Mucosa of descending colon (tissue), 3 donors: ENCODE results near the gene CDKN3. TPM values are rescaled to one million over a fixed set of nuclear protein-coding genes. Genes with fewer than 3 reads are reported as not detected.
"Not testable (repeated sequence)": the region's sequence is repeated elsewhere in the genome, so short reads cannot be mapped to it uniquely, and the experiment has no call there.

Experiments used
- ATAC-seq: fragments of 200-7000 bp; cut with Tn5 transposase; one replicate; pipeline ENCODE4 v1.9.1; 2020; ENCODE audit warnings: mild to moderate bottlenecking, moderate library complexity
- DNase-seq, 3 donors: peaks; one replicate each; pipeline ENCODE4 v3.0.0-alpha.2; 2020
- H3K36me3 ChIP-seq: fragments of 200-600 bp; one replicate; pipeline ENCODE4 v1.8.0; 2021; ENCODE audit warnings: low read depth, mild to moderate bottlenecking
- H3K4me1 ChIP-seq: fragments of 200-600 bp; one replicate; pipeline ENCODE4 v1.8.0; 2021; ENCODE audit warnings: low read depth, mild to moderate bottlenecking
- H3K4me3 ChIP-seq: fragments of 200-600 bp; one replicate; pipeline ENCODE4 v1.8.0; 2021; ENCODE audit warnings: mild to moderate bottlenecking
- H3K9me3 ChIP-seq: fragments of 200-600 bp; one replicate; pipeline ENCODE4 v1.8.0; 2021; ENCODE audit warnings: mild to moderate bottlenecking
- intact Hi-C, 2 donors: fragments of 100-400 bp; cut with DNase I in 1 of 2; cut with micrococcal nuclease in 1 of 2; formaldehyde crosslinking; loops; one replicate each; pipeline versions ENCODE4 v1.11.0 to v1.11.1; 2022; cut with DNase I, micrococcal nuclease
- total RNA-seq, 3 donors: library from RNA; stranded (reverse); fragmentation: NEBNext Ultra II Directional in 2 of 3; extraction: Animal tissue kit (Norgen Biotek cat#: 25700) in 2 of 3; gene quantifications; one replicate each; pipeline versions ENCODE4 v1.2.1 to v1.2.4, GENCODE V29; 2021 to 2023
- TF ChIP-seq, protein P1 (sequence below): fragments of 200-600 bp; IDR thresholded peaks from one replicate; pipeline ENCODE4 v1.8.0; 2022; ENCODE audit warnings: antibody characterized with exemption, mild to moderate bottlenecking
- donor health status: DM: no; HTN: no; CAD: no; lungs with moderate emphysema.
- donor health status: DM: no; HTN: no; CAD: no.
- donor health status: DM: no; HTN: yes; CAD: no.

Gene CDKN3
- total RNA-seq, 3 donors from 2014 or later, result 1.7 to 18.2 (median 3.4) TPM

DNA sequence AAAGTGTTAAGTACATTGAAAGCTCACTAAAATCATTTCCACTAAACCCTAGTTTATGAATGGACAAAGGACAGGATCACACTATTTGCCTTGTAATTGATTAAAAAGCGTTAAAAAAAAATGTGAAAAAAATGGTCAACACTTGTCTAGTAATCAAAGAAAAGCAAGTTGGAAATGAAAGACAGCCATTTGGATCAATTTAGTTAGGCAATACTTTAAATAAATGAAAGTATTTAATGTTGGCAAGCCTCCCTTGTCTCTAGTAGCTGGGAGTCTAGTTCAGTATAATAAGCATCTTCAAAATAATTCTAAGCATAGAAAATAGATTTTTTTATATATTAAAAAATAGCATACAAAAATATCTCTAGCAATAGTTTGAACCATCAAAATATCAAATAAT, 58.6 kb downstream of the CDKN3 start:
- Histone ChIP-seq H3K4me3 (no peak overlapping the region), H3K36me3 (no peaks in the 10 kb centered on the region), H3K4me1 (no peaks in the 10 kb centered on the region), H3K9me3 (no peaks in the 10 kb centered on the region)
- TF ChIP-seq, protein P1, sequence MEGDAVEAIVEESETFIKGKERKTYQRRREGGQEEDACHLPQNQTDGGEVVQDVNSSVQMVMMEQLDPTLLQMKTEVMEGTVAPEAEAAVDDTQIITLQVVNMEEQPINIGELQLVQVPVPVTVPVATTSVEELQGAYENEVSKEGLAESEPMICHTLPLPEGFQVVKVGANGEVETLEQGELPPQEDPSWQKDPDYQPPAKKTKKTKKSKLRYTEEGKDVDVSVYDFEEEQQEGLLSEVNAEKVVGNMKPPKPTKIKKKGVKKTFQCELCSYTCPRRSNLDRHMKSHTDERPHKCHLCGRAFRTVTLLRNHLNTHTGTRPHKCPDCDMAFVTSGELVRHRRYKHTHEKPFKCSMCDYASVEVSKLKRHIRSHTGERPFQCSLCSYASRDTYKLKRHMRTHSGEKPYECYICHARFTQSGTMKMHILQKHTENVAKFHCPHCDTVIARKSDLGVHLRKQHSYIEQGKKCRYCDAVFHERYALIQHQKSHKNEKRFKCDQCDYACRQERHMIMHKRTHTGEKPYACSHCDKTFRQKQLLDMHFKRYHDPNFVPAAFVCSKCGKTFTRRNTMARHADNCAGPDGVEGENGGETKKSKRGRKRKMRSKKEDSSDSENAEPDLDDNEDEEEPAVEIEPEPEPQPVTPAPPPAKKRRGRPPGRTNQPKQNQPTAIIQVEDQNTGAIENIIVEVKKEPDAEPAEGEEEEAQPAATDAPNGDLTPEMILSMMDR, result no peak
- DNase-seq (no peak), ATAC-seq (no peak)
- intact Hi-C loops, result no loop called here

DNA sequence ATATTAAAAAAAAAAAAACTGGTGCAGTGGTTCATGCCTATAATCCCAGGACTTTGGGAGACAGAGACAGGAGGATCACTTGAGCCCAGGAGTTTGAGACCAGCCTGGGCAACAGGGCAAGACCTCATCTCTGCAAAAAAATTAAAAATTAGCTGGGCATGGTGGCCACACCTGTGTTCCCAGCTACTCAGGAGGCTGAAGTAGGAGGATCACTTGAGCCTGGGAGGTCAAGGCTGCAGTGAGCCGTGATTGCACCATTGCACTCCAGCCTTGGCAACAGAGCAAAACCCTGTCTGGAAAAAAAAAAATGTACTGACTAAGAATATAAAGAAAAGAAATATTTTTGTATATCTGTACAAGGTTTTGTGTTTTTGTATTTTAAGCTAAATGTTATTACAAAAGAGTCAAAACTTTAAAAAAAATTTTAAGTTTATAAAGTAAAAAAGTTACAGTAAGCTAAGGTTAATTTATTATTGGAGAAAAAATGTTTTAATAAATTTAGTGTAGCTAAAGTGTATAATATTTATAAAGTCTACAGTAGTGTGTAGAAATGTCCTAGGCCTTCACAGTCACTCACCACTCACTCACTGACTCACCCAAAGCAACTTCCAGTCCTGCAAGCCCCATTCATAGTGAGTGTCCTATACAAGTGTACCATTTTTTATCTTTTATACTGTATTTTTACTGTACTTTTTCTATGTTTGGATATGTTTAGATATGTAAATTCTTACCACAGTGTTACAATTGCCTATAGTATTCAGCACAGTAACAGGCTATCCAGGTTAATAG, 60.2 kb downstream of the CDKN3 start:
- intact Hi-C loops, H3K4me1 ChIP-seq, H3K4me3 ChIP-seq, H3K9me3 ChIP-seq, H3K36me3 ChIP-seq, DNase-seq, ATAC-seq: not testable (repeated sequence)

DNA sequence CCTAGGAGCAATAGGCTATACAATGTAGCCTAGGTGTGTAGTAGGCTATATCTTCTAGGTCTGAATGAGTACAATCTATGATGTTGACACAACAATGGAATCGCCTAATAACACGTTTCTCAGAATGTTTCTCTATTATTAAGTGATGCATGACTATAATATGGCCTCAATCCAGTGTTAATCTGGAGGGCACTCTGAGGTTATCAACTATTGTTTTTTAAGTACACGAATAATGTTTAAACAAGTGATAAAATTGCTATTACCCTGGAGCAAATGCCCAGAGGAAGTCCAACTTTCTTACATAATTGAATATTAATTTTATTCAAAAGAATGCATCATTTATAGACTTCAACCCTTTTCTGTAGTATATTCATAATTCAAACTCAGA, 60.8 kb downstream of the CDKN3 start:
- no peaks in the 10 kb centered on the region for H3K36me3 ChIP-seq
- ATAC-seq, result no peak
- intact Hi-C loops, result no loop called here
- TF ChIP-seq, protein P1, result no peak
- no peaks in the 10 kb centered on the region for H3K9me3 ChIP-seq
- no peak overlapping the region for H3K4me3 ChIP-seq
- no peaks in the 10 kb centered on the region for H3K4me1 ChIP-seq
- DNase-seq, result no peak

DNA sequence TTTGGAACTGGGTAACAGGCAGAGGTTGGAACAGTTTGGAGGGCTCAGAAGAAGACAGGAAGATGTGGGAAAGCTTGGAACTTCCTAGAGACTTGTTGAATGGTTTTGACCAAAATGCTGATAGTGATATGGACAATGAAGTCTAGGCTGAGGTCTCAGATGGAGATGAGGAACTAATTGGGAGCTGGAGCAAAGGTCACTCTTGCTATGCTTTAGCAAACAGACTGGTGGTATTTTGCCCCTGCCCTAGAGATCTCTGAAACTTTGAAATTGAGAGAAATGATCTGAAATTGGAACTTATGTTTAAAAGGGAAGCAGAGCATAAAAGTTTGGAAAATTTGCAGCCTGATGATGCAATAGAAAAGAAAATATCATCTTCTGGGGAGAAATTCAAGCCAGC, 61.7 kb downstream of the CDKN3 start:
- H3K4me3 ChIP-seq, H3K9me3 ChIP-seq, ATAC-seq, intact Hi-C loops, H3K36me3 ChIP-seq, DNase-seq, H3K4me1 ChIP-seq: not testable (repeated sequence)

DNA sequence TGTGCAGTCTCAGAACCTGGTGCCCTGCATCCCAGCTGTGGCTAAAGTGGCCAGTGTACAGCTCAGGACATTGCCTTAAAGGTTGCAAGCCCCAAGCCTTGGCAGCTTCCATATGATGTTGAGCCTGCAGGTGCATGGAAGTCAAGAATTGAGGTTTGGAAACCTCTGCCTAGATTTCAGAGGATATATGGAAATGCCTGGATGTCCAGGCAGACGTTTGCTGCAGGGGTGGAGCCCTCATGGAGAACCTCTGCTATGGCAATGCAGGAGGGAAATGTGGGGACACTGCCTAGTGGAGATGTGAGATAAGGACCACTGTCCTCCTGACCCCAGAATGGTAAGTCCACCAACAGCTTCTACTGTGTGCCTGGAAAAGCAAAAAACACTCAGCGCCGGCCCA, 62.3 kb downstream of the CDKN3 start:
- Histone ChIP-seq H3K4me3 (no peak overlapping the region), H3K4me1 (no peaks in the 10 kb centered on the region), H3K9me3 (no peaks in the 10 kb centered on the region), H3K36me3 (no peaks in the 10 kb centered on the region)
- no peak for ATAC-seq
- intact Hi-C loops, result no loop called here
- no peak for DNase-seq
- TF ChIP-seq, protein P1, result no peak

DNA sequence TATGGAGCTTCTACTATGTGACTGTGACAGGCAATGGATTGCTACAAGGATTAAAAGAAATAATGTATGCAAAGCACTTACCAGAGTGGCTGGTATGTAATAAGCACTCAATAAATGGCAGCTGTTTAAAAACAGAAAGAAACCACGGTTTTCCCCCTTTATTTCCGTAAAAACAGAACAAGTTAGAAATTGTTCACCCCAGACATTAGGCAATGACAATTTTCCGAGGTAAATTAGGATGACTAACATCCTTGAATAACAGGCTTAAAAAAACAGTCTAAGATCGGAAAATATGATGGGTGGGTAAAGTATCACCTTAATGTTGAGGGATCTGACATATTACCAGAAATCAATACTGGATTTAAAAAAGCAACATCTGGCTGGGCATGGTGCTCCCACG, 65.2 kb downstream of the CDKN3 start:
- no peak for DNase-seq
- no peaks in the 10 kb centered on the region for H3K36me3 ChIP-seq
- H3K4me1 ChIP-seq, result no peaks in the 10 kb centered on the region
- ATAC-seq, result no peak
- H3K4me3 ChIP-seq, result no peak overlapping the region
- TF ChIP-seq, protein P1, result no peak
- intact Hi-C loops, result no loop called here
- H3K9me3 ChIP-seq, result no peaks in the 10 kb centered on the region

DNA sequence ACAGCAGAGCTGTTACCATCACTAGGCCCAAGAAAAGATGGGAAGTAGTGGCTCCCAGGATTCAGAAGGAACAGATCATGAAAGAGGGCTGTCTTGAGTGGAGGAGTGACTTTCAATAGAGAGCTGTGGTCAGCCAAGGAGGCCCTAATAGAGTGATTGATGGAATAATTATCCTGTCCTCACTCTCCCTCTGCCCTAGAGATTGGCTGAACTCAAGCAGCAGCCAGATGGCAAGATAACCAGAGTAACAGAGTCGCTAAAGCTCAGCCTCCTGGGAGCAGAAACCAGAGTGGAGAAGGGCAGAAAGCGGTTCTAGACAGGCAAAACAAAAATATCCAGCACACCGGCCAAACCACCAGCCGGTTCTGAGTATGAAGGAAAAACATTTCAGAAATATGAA, 68.8 kb downstream of the CDKN3 start:
- Histone ChIP-seq H3K36me3 (no peaks in the 10 kb centered on the region), H3K4me3 (no peak overlapping the region), H3K4me1 (no peaks in the 10 kb centered on the region), H3K9me3 (peaks cover 7% of the 10 kb centered on the region)
- no peak for ATAC-seq
- intact Hi-C loops, result no loop called here
- no peak for DNase-seq
- TF ChIP-seq, protein P1, result no peak
